ENCODE data around the gene CYP26B1. TPM values are rescaled to one million over a fixed set of nuclear protein-coding genes. Genes with fewer than 3 reads are reported as not detected.
A peak's percentile ranks its signal among the peaks of the same experiment; 100 is the strongest.

Gene CYP26B1
- total and polyA plus RNA-seq, 2 of the 8 experiments (the other 6 are each of a cell fraction or from before 2014, with no cell fraction given): 0.06 to 0.69 TPM

GRCh38 chr2:72140621-72140960 lies 7.1 kb downstream of the CYP26B1 start:
- H4K5ac ChIP-seq (ENCODE audit: insufficient read length, low read depth, low read length): no peak overlapping the region
- H3K79me1 ChIP-seq (ENCODE audit: low read depth, low read length): no peaks in the 10 kb centered on the region
- H3K27ac ChIP-seq (ENCODE audit: low read depth, low read length): no peak overlapping the region
- peaks cover 0 to 25% (median 20%) of the 10 kb centered on the region in 4 experiments; a peak in 6 of 7 replicates for H3K4me1 ChIP-seq (replicated peaks in 1 of 4; ENCODE audit: control insufficient read depth in 3 of 4, insufficient read depth in 4 of 4, low read length in 3 of 4)
- H3K4me3 ChIP-seq (ENCODE audit: extremely low read depth in 1 of 4, insufficient read depth in 2 of 4, low read depth in 3 of 4, low read length in 4 of 4): no peak overlapping the region
- no peak overlapping the region for H3K18ac ChIP-seq (ENCODE audit: extremely low read depth, low read length)
- ChIA-PET CTCF (ENCODE audit: partially characterized antibody) (interaction anchor here (0.7 to 9.5 kb wide), 3 partner anchors 10 to 217 kb away, joined by 7 to 70 read pairs (median 20); no protein-coding TSS in a partner anchor), POLR2A (ENCODE audit: partially characterized antibody) (no interaction called here)
- no peak for TF ChIP-seq SP1 (IDR thresholded peaks at IDR 0.05; ENCODE audit: low read depth, low read length)
- no peak for TF ChIP-seq TAF1 (IDR thresholded peaks at IDR 0.05; ENCODE audit: low read depth, low read length)
- no peak for TF ChIP-seq GABPA (IDR thresholded peaks at IDR 0.05; ENCODE audit: borderline replicate concordance, insufficient read depth, low read length)
- TF ChIP-seq KDM4A (IDR thresholded peaks at IDR 0.05; ENCODE audit: low read depth, low read length, severe bottlenecking): no peak
- no peak for TF ChIP-seq CREB1 (IDR thresholded peaks at IDR 0.05)
- no peak for TF ChIP-seq CTBP2 (IDR thresholded peaks at IDR 0.05; ENCODE audit: borderline replicate concordance, insufficient read depth, insufficient read length, low read length)
- TF ChIP-seq RXRA (IDR thresholded peaks at IDR 0.05; ENCODE audit: insufficient read depth, low read depth, low read length): no peak
- no peak for TF ChIP-seq JUND (IDR thresholded peaks at IDR 0.05; ENCODE audit: low read length)
- no peak for TF ChIP-seq E2F6 (IDR thresholded peaks at IDR 0.05)
- no peak for TF ChIP-seq HDAC2 (IDR thresholded peaks at IDR 0.05; ENCODE audit: borderline replicate concordance in 1 of 2, low read depth in 2 of 2, low read length in 2 of 2)
- no peak for TF ChIP-seq MAX (IDR thresholded peaks at IDR 0.05)
- TF ChIP-seq ZNF274 (IDR thresholded peaks at IDR 0.05; ENCODE audit: borderline replicate concordance, extremely low read depth, low read length): no peak
- TF ChIP-seq NRF1 (IDR thresholded peaks at IDR 0.05; ENCODE audit: low read depth, low read length): no peak
- no peaks in the 10 kb centered on the region for H3K36me3 ChIP-seq (ENCODE audit: control insufficient read depth in 2 of 4, insufficient read depth in 4 of 4, low read length in 3 of 4)
- no peak overlapping the region for H2BK12ac ChIP-seq (ENCODE audit: low read depth, low read length)
- H3K27me3 ChIP-seq (replicated peaks in 1 of 4; ENCODE audit: control insufficient read depth in 3 of 4, extremely low read depth in 1 of 4, insufficient read depth in 3 of 4, low read length in 3 of 4): peaks cover 30 to 60% (median 52%) of the 10 kb centered on the region in 4 experiments
- no peak overlapping the region; the same call in 1 of the 2 replicates for H4K8ac ChIP-seq (ENCODE audit: extremely low read depth, insufficient read depth, low read length)
- H4K91ac ChIP-seq (replicated peaks; ENCODE audit: insufficient read length, low read length): no peak overlapping the region
- 0 out of 2 replicates have a peak overlapping the region, but pooled peaks have one; percentile 61 for H2BK15ac ChIP-seq (ENCODE audit: low read length)
- H3K79me2 ChIP-seq (ENCODE audit: control insufficient read depth in 1 of 2, insufficient read depth in 2 of 2, low read length in 2 of 2): no peaks in the 10 kb centered on the region
- WGBS, 2 experiments (ENCODE audit: extremely low coverage in 1 of 2, insufficient coverage in 1 of 2, insufficient read length in 1 of 2, insufficient replicate concordance in 2 of 2, low coverage in 1 of 2, low lambda C conversion rate in 2 of 2, missing lambda C conversion rate in 1 of 2): 83% methylated on average over 4 of the region's 4 CpGs; no CpG with 5 or more reads in 1 of the 2 experiments
- no peak overlapping the region for H3K14ac ChIP-seq (ENCODE audit: insufficient read length)
- peaks cover 3 to 4% of the 10 kb centered on the region in 2 experiments for H4K20me1 ChIP-seq (replicated peaks in 1 of 2; ENCODE audit: control insufficient read depth in 1 of 2, insufficient read depth in 2 of 2, low read length in 2 of 2)
- no peak overlapping the region for H2BK5ac ChIP-seq (ENCODE audit: low read depth, low read length)
- no peak overlapping the region for H2AK5ac ChIP-seq (ENCODE audit: low read depth, low read length)
- no peak overlapping the region for H3K56ac ChIP-seq (replicated peaks; ENCODE audit: insufficient read length, low read depth, low read length)
- H3K23ac ChIP-seq (ENCODE audit: insufficient read length): no peak overlapping the region
- H3K4ac ChIP-seq (replicated peaks; ENCODE audit: insufficient read length, low read depth, low read length): no peak overlapping the region
- H3K9ac ChIP-seq (replicated peaks in 1 of 4; ENCODE audit: extremely low read depth in 1 of 4, low read depth in 3 of 4, low read length in 3 of 4): no peak overlapping the region
- FAIRE-seq: no peak
- no peak overlapping the region for H2AFZ ChIP-seq (ENCODE audit: low read length)
- no peak overlapping the region for H2BK20ac ChIP-seq (ENCODE audit: low read length)
- no peak overlapping the region for H2BK120ac ChIP-seq (replicated peaks; ENCODE audit: low read depth, low read length)
- peaks cover 10% of the 10 kb centered on the region; the same call in 1 of the 2 replicates for H3K23me2 ChIP-seq (ENCODE audit: low read depth, low read length)
- no peaks in the 10 kb centered on the region; a peak in 1 of 4 replicates for H3K9me3 ChIP-seq (ENCODE audit: insufficient read depth in 2 of 2, low read depth in 1 of 2, low read length in 1 of 2)
- no peak overlapping the region for H3K4me2 ChIP-seq (ENCODE audit: insufficient read depth in 1 of 2, low read depth in 2 of 2, low read length in 2 of 2)
- no peak for DNase-seq (ENCODE audit: low read depth in 1 of 2, low spot score in 2 of 2)

All from H1 (cell line).